HepG2 (cell line): Measurements from ENCODE around the gene STPG4. TPM values are rescaled to one million over a fixed set of nuclear protein-coding genes. Genes with fewer than 3 reads are reported as not detected.

Experiments used
- ADNP ChIP-seq: sonication (generic); formaldehyde crosslinking; IDR thresholded peaks from 2 replicates; pipeline ENCODE4 v1.4.0; 2020; ENCODE audit warnings: missing genetic modification reagents
- ARID4A ChIP-seq: sonication (generic); formaldehyde crosslinking; IDR thresholded peaks from 2 replicates; pipeline ENCODE4 v1.5.0; 2020; ENCODE audit warnings: mild to moderate bottlenecking, missing genetic modification reagents, borderline replicate concordance
- FOXA1 ChIP-seq, 2 experiments: fragments of 450-650 bp in 1 of 2; sonication (generic) in 1 of 2; formaldehyde crosslinking in 1 of 2; IDR thresholded peaks; 2 replicates each; pipeline versions ENCODE4 v1.4.0 to v1.6.1; 2016 to 2020; ENCODE audit warnings: missing genetic modification reagents in 1 of 2
- HNF4A ChIP-seq: sonication (generic); formaldehyde crosslinking; IDR thresholded peaks from 2 replicates; pipeline ENCODE4 v1.4.0; 2020; ENCODE audit warnings: missing genetic modification reagents
- LRRFIP1 ChIP-seq: sonication (generic); formaldehyde crosslinking; conservative IDR thresholded peaks from 2 replicates; pipeline ENCODE4 v1.4.0; 2020; ENCODE audit warnings: missing genetic modification reagents
- PHF5A ChIP-seq: IDR thresholded peaks from one replicate; pipeline ENCODE4 v1.6.1; 2018; ENCODE audit warnings: low read depth, missing genetic modification reagents; ENCODE audit not compliant: unreplicated experiment
- POLR2AphosphoS2 ChIP-seq: IDR thresholded peaks from 2 replicates; pipeline ENCODE4 v1.6.1; 2011; ENCODE audit warnings: low read depth, low read length, improper control_type of control experiment
- RBFOX2 ChIP-seq: fragments of 200-400 bp; formaldehyde crosslinking; IDR thresholded peaks from 2 replicates; pipeline ENCODE4 v1.6.1; 2017; ENCODE audit warnings: low read depth, mild to moderate bottlenecking, low read length
- RCOR2 ChIP-seq: IDR thresholded peaks from 2 replicates; pipeline ENCODE4 v1.6.1; 2016; ENCODE audit warnings: missing biosample characterization, missing genetic modification reagents
- RNF2 ChIP-seq: fragments of 450-650 bp; conservative IDR thresholded peaks from 2 replicates; pipeline ENCODE4 v1.6.1; 2016; ENCODE audit warnings: low read depth
- SIN3A ChIP-seq: IDR thresholded peaks from 2 replicates; pipeline ENCODE4 v1.6.1; 2011; ENCODE audit warnings: low read depth, mild to moderate bottlenecking, control low read depth, low read length, borderline replicate concordance
- SKI ChIP-seq: fragments of 450-650 bp; IDR thresholded peaks from one replicate; pipeline ENCODE4 v1.6.1; 2018; ENCODE audit warnings: mild to moderate bottlenecking; ENCODE audit not compliant: partially characterized antibody
- ZGPAT ChIP-seq: IDR thresholded peaks from 2 replicates; pipeline ENCODE4 v1.6.1; 2016; ENCODE audit warnings: mild to moderate bottlenecking
- ZHX1 ChIP-seq: sonication (generic); formaldehyde crosslinking; IDR thresholded peaks from 2 replicates; pipeline ENCODE4 v1.8.1; 2022; ENCODE audit warnings: low read depth, mild to moderate bottlenecking, missing genetic modification reagents
- ZMYM3 ChIP-seq: sonication (generic); formaldehyde crosslinking; IDR thresholded peaks from 2 replicates; pipeline ENCODE4 v1.5.1; 2020; ENCODE audit warnings: mild to moderate bottlenecking, missing genetic modification reagents
- ZNF224 ChIP-seq: sonication (generic); formaldehyde crosslinking; IDR thresholded peaks from 2 replicates; pipeline ENCODE4 v1.5.0; 2020; ENCODE audit warnings: mild to moderate bottlenecking, missing genetic modification reagents
- ZNF616 ChIP-seq: sonication (generic); formaldehyde crosslinking; IDR thresholded peaks from 2 replicates; pipeline ENCODE4 v1.5.0; 2020; ENCODE audit warnings: low read depth, mild to moderate bottlenecking, missing genetic modification reagents
- ZSCAN29 ChIP-seq: sonication (generic); formaldehyde crosslinking; conservative IDR thresholded peaks from 2 replicates; pipeline ENCODE4 v1.4.0; 2020; ENCODE audit warnings: mild to moderate bottlenecking, missing genetic modification reagents
- polyA plus RNA-seq, 8 experiments: library from polyadenylated mRNA; depleted of rRNA in 3 of 8; stranded (reverse) in 7 of 8; unstranded in 1 of 8; fragments of >200 nt; fragmentation: Illumina TruSeq in 4 of 8; extraction: Trizol in 4 of 8; gene quantifications; 2 replicates each; pipeline versions ENCODE4 v1.2.1 to v1.2.3, GENCODE V29; 2011 to 2016; ENCODE audit warnings: low read depth in 4 of 8, missing spikeins in 1 of 8, mixed read lengths in 1 of 8; ENCODE audit not compliant: insufficient read depth in 1 of 8
- total RNA-seq, 5 experiments: library from RNA; depleted of rRNA; stranded (reverse); fragments of >200 nt; fragmentation: Illumina TruSeq; extraction: Trizol; gene quantifications; 2 replicates each; pipeline ENCODE4 v1.2.3, GENCODE V29; 2016; ENCODE audit warnings: low read depth in 1 of 5

The STPG4 gene
- total and polyA plus RNA-seq, 2 of the 13 experiments (the other 11 are each of a cell fraction or from before 2014, with no cell fraction given) = 0.11 to 0.15 TPM

GRCh38 chr2:47172156-47172921, 17.2 kb upstream of the STPG4 start (continued):
- TF ChIP-seq HNF4A (CRISPR knock-in tag) (peak; percentile 43), ADNP (peak; percentile 62; the same call in 1 of the 2 replicates), RNF2 (no peak), ZSCAN29 (CRISPR knock-in tag) (no peak), SIN3A (0 out of 2 replicates have a peak, but pooled peaks have one; percentile 2), ZHX1 (CRISPR knock-in tag) (0 out of 2 replicates have a peak, but pooled peaks have one; percentile 50), RBFOX2 (peak; percentile 26; the same call in 1 of the 2 replicates), ARID4A (CRISPR knock-in tag) (peak; percentile 47; the same call in 1 of the 2 replicates), POLR2AphosphoS2 (peak; percentile 66; the same call in 1 of the 2 replicates), FOXA1 (IDR thresholded peaks at IDR 0.05) (no peak), FOXA1 (CRISPR knock-in tag; IDR thresholded peaks at IDR 0.05) (peak; percentile 23; the same call in 1 of the 2 replicates), SKI (peak; percentile 20), ZGPAT (CRISPR knock-in tag) (0 out of 2 replicates have a peak, but pooled peaks have one; percentile 17), ZNF224 (no peak), RCOR2 (CRISPR knock-in tag) (peak; percentile 88), LRRFIP1 (CRISPR knock-in tag) (no peak), ZNF616 (CRISPR knock-in tag) (no peak), ZMYM3 (CRISPR knock-in tag) (peak; percentile 93), PHF5A (no peak)
